Heart right ventricle (tissue), 16 donors: ENCODE data around the gene MRPS25. TPM values are rescaled to one million over a fixed set of nuclear protein-coding genes. Genes with fewer than 3 reads are reported as not detected.

Experiments
- ATAC-seq, 8 donors: fragments of 200-7000 bp; cut with Tn5 transposase; one replicate each; pipeline ENCODE4 v1.9.1; 2020; ENCODE audit warnings: mild to moderate bottlenecking in 8 of 8, moderate library complexity in 8 of 8, moderate number of reproducible peaks in 1 of 8
- DNase-seq, 2 donors: peaks; one replicate each; pipeline ENCODE4 v3.0.0-alpha.2; 2020
- H3K27ac ChIP-seq, 10 donors: fragments of 200-600 bp; sonication (generic) in 2 of 10; one replicate each; pipeline versions ENCODE4 v1.5.0 to v1.8.0; 2020 to 2022; ENCODE audit warnings: mild to moderate bottlenecking in 3 of 10
- H3K27me3 ChIP-seq, 7 donors: fragments of 200-600 bp; one replicate each; pipeline ENCODE4 v1.8.0; 2021 to 2022; ENCODE audit warnings: mild to moderate bottlenecking in 2 of 7
- H3K36me3 ChIP-seq, 9 donors: fragments of 200-600 bp; sonication (generic) in 1 of 9; one replicate each; pipeline versions ENCODE4 v1.5.0 to v1.8.0; 2020 to 2022; ENCODE audit warnings: mild to moderate bottlenecking in 2 of 9
- H3K4me1 ChIP-seq, 9 donors: fragments of 200-600 bp; sonication (generic) in 1 of 9; one replicate each; pipeline versions ENCODE4 v1.5.0 to v1.8.0; 2020 to 2022; ENCODE audit warnings: mild to moderate bottlenecking in 4 of 9
- H3K4me3 ChIP-seq, 10 donors: fragments of 200-600 bp; sonication (generic) in 2 of 10; one replicate each; pipeline versions ENCODE4 v1.5.0 to v1.8.0; 2020 to 2022; ENCODE audit warnings: mild to moderate bottlenecking in 7 of 10, moderate library complexity in 2 of 10
- H3K9me3 ChIP-seq, 11 donors: fragments of 200-600 bp in 10 of 11; sonication (generic) in 2 of 11; one replicate each; pipeline versions ENCODE4 v1.5.0 to v1.8.0; 2013 to 2022; ENCODE audit warnings: mild to moderate bottlenecking in 2 of 11, control low read depth in 1 of 11, moderate library complexity in 1 of 11
- CTCF ChIP-seq, 9 donors: fragments of 200-600 bp; sonication (generic) in 2 of 9; IDR thresholded peaks; one replicate each; pipeline versions ENCODE4 v1.5.0 to v1.8.0; 2021 to 2022; ENCODE audit warnings: antibody characterized with exemption in 9 of 9, mild to moderate bottlenecking in 5 of 9, moderate library complexity in 1 of 9
- WGBS, 2 donors: extraction: QIAGEN DNeasy Blood & Tissue Kit; methylation state at CpG; one replicate each; pipeline ENCODE4 v1.1.7; 2013; ENCODE audit warnings: inconsistent platforms in 1 of 2; 5-methylcytosine and 5-hydroxymethylcytosine counted together
- intact Hi-C, 10 donors: fragments of 100-400 bp; cut with DNase I; formaldehyde crosslinking; loops; one replicate each; pipeline versions ENCODE4 v1.11.1 to v1.14.2; 2022
- polyA plus RNA-seq, 2 donors: library from polyadenylated mRNA; stranded (reverse); fragments of 200-250 nt; gene quantifications; one replicate each; pipeline ENCODE4 v1.2.3, GENCODE V29; 2013
- total RNA-seq, 10 donors: library from RNA; stranded (reverse); fragmentation: NEBNext Ultra II Directional in 3 of 10; extraction: Animal tissue kit (Norgen Biotek cat#: 25700) in 3 of 10; gene quantifications; one replicate each; pipeline versions ENCODE4 v1.2.1 to v1.2.4, GENCODE V29; 2021 to 2023
- donor health status: Arrhythmogenic right ventricular cardiomyopathy.
- donor health status: ischemic (EF 13 %, LVEDD 7.1; RV severe dilation, severe dysfunction).
- donor health status: healthy with polysubstance abuse.
- donor health status: DM: no; HTN: yes; CAD: no.
- donor health status: DM: no; HTN: no; CAD: no.
- donor health status: ischemic (EF 25% LVEDD 6.9; RV normal size, moderate dysfunction).
- donor health status: ischemic (EF 25% LVEDD 5.7; RV mildly dilated, moderate dysfunction).
- donor health status: healthy.
- donor health status: DM: yes; HTN: yes; CAD: no.
- donor health status: Ischemic cardiomyopathy.
- donor health status: ischemic (EF 35%, LVEDD 5.7; RV mildly dilated, moderate dysfunction).
- donor health status: nonischemic (EF 11% LVEDD 7.7; RV severe dilation, severe dysfunction).
- donor health status: DM: yes; HTN: yes; CAD: no.
- donor health status: PGD.
- donor health status: ischemic (EF 29% LVEDD 5.4; RV normal size, mild dysfunction).
- donor health status: nonischemic (EF 23%, LVEDD 6.1; RV moderate dilation, normal function).

The MRPS25 gene
- total and polyA plus RNA-seq, 12 donors = 64.7 to 227 (median 98.5) TPM

GRCh38 chr3:15065550-15066007, 464 bp upstream of the MRPS25 start:
- H3K4me3 ChIP-seq = peak overlapping the region; percentile 70 to 97 (median 82)
- no peak for TF ChIP-seq CTCF (IDR thresholded peaks at IDR 0.05)
- DNase-seq = no peak
- WGBS, 2 donors = 47 to 49% methylated on average over 16 of the region's 16 CpGs
- ATAC-seq = no peak
- no peaks in the 10 kb centered on the region for H3K27me3 ChIP-seq
- intact Hi-C loops = loop anchor here in 4 of 10 donors (2.0 to 10.0 kb wide), 2 partner anchors 33 to 121 kb away; partner anchors contain the start of genes NR2C2 (in 3 of the 4) and RBSN (in 1 of the 4)
- peak overlapping the region in 9 of 10 donors; percentile 69 to 91 (median 89) for H3K27ac ChIP-seq
- peaks cover 0 to 19% (median 0%) of the 10 kb centered on the region in 9 donors for H3K36me3 ChIP-seq
- no peaks in the 10 kb centered on the region for H3K9me3 ChIP-seq
- peaks cover 6 to 24% (median 17%) of the 10 kb centered on the region in 9 donors for H3K4me1 ChIP-seq

GRCh38 chr3:15064299-15064834, 748 bp downstream of the MRPS25 start:
- no peak for TF ChIP-seq CTCF (IDR thresholded peaks at IDR 0.05)
- H3K27ac ChIP-seq = peak overlapping the region; percentile 69 to 91 (median 88)
- intact Hi-C loops = loop anchor here in 4 of 10 donors (2.0 to 10.0 kb wide), 2 partner anchors 34 to 120 kb away; partner anchors contain the start of genes NR2C2 (in 3 of the 4) and RBSN (in 1 of the 4)
- ATAC-seq (peak; percentile 30 to 53 (median 44)), DNase-seq (no peak)
- no peaks in the 10 kb centered on the region for H3K9me3 ChIP-seq
- peaks cover 6 to 24% (median 17%) of the 10 kb centered on the region in 9 donors for H3K4me1 ChIP-seq
- 1% methylated on average over 24 to 25 of the region's 25 CpGs for WGBS, 2 donors
- peak overlapping the region; percentile 70 to 97 (median 82) for H3K4me3 ChIP-seq
- no peaks in the 10 kb centered on the region for H3K27me3 ChIP-seq
- H3K36me3 ChIP-seq = peaks cover 0 to 17% (median 0%) of the 10 kb centered on the region in 9 donors

GRCh38 chr3:15063656-15064286, 1.3 kb downstream of the MRPS25 start:
- H3K27me3 ChIP-seq = no peaks in the 10 kb centered on the region
- ATAC-seq (peak in 4 of 8 donors; percentile 3 to 39 (median 8)), DNase-seq (no peak)
- H3K4me3 ChIP-seq = peak overlapping the region; percentile 70 to 97 (median 82)
- 84 to 89% methylated on average over 13 of the region's 13 CpGs for WGBS, 2 donors
- intact Hi-C loops = loop anchor here in 4 of 10 donors (2.0 to 10.0 kb wide), 2 partner anchors 35 to 119 kb away; partner anchors contain the start of genes NR2C2 (in 3 of the 4) and RBSN (in 1 of the 4)
- H3K4me1 ChIP-seq = peaks cover 6 to 24% (median 17%) of the 10 kb centered on the region in 9 donors
- no peaks in the 10 kb centered on the region for H3K9me3 ChIP-seq
- no peak for TF ChIP-seq CTCF (IDR thresholded peaks at IDR 0.05)
- peak overlapping the region in 9 of 10 donors; percentile 22 to 91 (median 88) for H3K27ac ChIP-seq
- H3K36me3 ChIP-seq = peaks cover 0 to 22% (median under 1%) of the 10 kb centered on the region in 9 donors

GRCh38 chr3:15063238-15063637, 1.9 kb downstream of the MRPS25 start:
- ATAC-seq (peak in 4 of 8 donors; percentile 18 to 65 (median 26)), DNase-seq (no peak)
- Histone ChIP-seq H3K27ac (peak overlapping the region in 7 of 10 donors; percentile 6 to 89 (median 31)), H3K36me3 (peaks cover 0 to 27% (median 6%) of the 10 kb centered on the region in 9 donors), H3K4me1 (peaks cover 6 to 24% (median 17%) of the 10 kb centered on the region in 9 donors), H3K9me3 (no peaks in the 10 kb centered on the region), H3K4me3 (peak overlapping the region in 8 of 10 donors; percentile 70 to 97 (median 81)), H3K27me3 (no peaks in the 10 kb centered on the region)
- no peak for TF ChIP-seq CTCF (IDR thresholded peaks at IDR 0.05)
- intact Hi-C loops = loop anchor here in 3 of 10 donors (10.0 kb wide), 1 partner anchor 118 kb away; the partner anchor contains the start of gene NR2C2 (in 3 of the 3)
- WGBS, 2 donors = 74 to 80% methylated on average over 4 of the region's 4 CpGs
